Nephron progenitor cell (in vitro differentiated cells): ENCODE measurements around the gene LRRIQ4.
A peak's percentile ranks its signal among the peaks of the same experiment; 100 is the strongest.

ENCODE experiments used
- DNase-seq: peaks from one replicate; pipeline ENCODE4 v3.0.0; 2021
- H3K27ac Mint-ChIP-seq: 2 replicates; pipeline ENCODE4 v1.8.0; 2021; ENCODE audit warnings: mild to moderate bottlenecking, moderate library complexity, mixed read lengths
- H3K27me3 Mint-ChIP-seq: 2 replicates; pipeline ENCODE4 v1.8.0; 2021; ENCODE audit warnings: mild to moderate bottlenecking, low read depth, mixed read lengths; ENCODE audit not compliant: poor library complexity
- H3K36me3 Mint-ChIP-seq: 2 replicates; pipeline ENCODE4 v1.8.0; 2021; ENCODE audit warnings: low read depth, mixed read lengths
- H3K4me1 Mint-ChIP-seq: 2 replicates; pipeline ENCODE4 v1.8.0; 2021; ENCODE audit warnings: mixed read lengths
- H3K4me3 Mint-ChIP-seq: 2 replicates; pipeline ENCODE4 v1.8.0; 2021; ENCODE audit warnings: mild to moderate bottlenecking, moderate library complexity, mixed read lengths
- H3K9me3 Mint-ChIP-seq: 2 replicates; pipeline ENCODE4 v1.8.0; 2021; ENCODE audit warnings: mild to moderate bottlenecking, moderate library complexity, mixed read lengths
- CTCF ChIP-seq: fragments of 200-600 bp; sonication (generic); IDR thresholded peaks from 2 replicates; pipeline ENCODE4 v1.5.0; 2021; ENCODE audit warnings: antibody characterized with exemption

The LRRIQ4 gene

GRCh38 chr3:169792359-169792758, 20.3 kb upstream of the LRRIQ4 start:
- no peaks in the 10 kb centered on the region for H3K4me1 Mint-ChIP-seq
- no peak for TF ChIP-seq CTCF
- H3K36me3 Mint-ChIP-seq: peaks cover 10% of the 10 kb centered on the region
- no peaks in the 10 kb centered on the region for H3K9me3 Mint-ChIP-seq
- H3K27me3 Mint-ChIP-seq: no peaks in the 10 kb centered on the region
- DNase-seq: no peak
- H3K27ac Mint-ChIP-seq: no peak overlapping the region
- H3K4me3 Mint-ChIP-seq: no peak overlapping the region

GRCh38 chr3:169804681-169805080, 8.0 kb upstream of the LRRIQ4 start:
- H3K36me3 Mint-ChIP-seq: peaks cover 22% of the 10 kb centered on the region
- DNase-seq: no peak
- no peaks in the 10 kb centered on the region for H3K9me3 Mint-ChIP-seq
- no peak for TF ChIP-seq CTCF
- H3K4me1 Mint-ChIP-seq: no peaks in the 10 kb centered on the region
- H3K27me3 Mint-ChIP-seq: no peaks in the 10 kb centered on the region
- no peak overlapping the region for H3K27ac Mint-ChIP-seq
- no peak overlapping the region for H3K4me3 Mint-ChIP-seq

DNA sequence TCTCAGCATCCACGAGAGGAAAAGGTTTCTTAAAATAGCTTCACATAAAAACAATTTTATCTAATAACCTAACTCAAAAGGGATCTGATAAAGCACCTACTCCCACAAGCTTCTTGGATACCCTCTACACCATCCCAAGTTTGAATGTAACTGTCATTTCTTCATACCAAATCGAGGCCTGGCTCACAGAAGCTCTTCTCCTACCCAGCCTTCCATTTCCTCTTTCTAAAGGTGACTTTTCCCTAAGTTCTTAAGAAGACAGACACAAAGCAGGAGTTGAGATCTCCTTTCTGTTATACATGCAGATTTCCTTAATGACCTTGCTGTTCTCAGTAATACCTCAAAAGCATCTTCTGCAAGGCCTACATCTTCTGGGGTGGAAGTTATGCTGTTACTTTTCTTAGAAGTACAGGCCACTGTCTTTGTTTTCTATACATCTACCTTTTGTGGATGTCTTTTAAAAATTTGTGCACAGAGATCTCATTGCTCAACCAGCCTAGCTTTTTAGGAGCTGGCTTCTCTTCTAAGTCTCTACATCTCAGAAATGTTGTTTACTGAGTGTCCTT, 3.4 kb upstream of the LRRIQ4 start:
- Mint-ChIP-seq H3K4me3 (no peak overlapping the region), H3K4me1 (peaks cover 19% of the 10 kb centered on the region), H3K27ac (no peak overlapping the region), H3K9me3 (peaks cover 16% of the 10 kb centered on the region), H3K36me3 (peaks cover 12% of the 10 kb centered on the region), H3K27me3 (peaks cover 5% of the 10 kb centered on the region)
- no peak for DNase-seq
- no peak for TF ChIP-seq CTCF

- Mint-ChIP-seq H3K36me3 (peaks cover 4% of the 10 kb centered on the region), H3K27ac (no peak overlapping the region), H3K9me3 (peaks cover 40% of the 10 kb centered on the region), H3K4me3 (peak overlapping the region; percentile 84), H3K4me1 (peaks cover 19% of the 10 kb centered on the region), H3K27me3 (peaks cover 9% of the 10 kb centered on the region)
- no peak for TF ChIP-seq CTCF
- DNase-seq: no peak
Observed at GRCh38 chr3:169811631-169812331, 889 bp upstream of the LRRIQ4 start.

DNA sequence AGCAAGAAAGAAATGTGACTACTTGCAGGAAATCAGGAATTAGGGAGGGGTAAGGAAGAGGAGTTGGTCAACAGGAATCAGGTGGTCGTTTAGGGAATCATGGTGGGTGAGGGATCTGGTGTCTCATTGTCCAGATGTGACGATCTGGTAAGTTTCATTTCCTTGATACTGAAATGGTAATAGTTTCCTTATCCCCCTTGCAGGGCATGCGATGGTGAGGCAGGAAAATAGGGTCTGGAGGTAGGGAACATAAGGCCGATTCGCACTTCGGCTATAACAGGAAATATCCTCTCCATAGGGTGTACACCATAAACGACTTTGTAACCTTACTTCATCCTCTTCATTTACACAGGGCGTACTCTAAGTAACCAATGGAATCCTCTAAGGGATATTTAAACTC, 608 bp downstream of the LRRIQ4 start:
- DNase-seq: no peak
- H3K27me3 Mint-ChIP-seq: peaks cover 9% of the 10 kb centered on the region
- TF ChIP-seq CTCF: no peak
- H3K4me3 Mint-ChIP-seq: peak overlapping the region; percentile 84
- H3K36me3 Mint-ChIP-seq: peaks cover 2% of the 10 kb centered on the region
- peaks cover 19% of the 10 kb centered on the region for H3K4me1 Mint-ChIP-seq
- peaks cover 40% of the 10 kb centered on the region for H3K9me3 Mint-ChIP-seq
- peak overlapping the region; percentile 77 for H3K27ac Mint-ChIP-seq
